Transverse colon (tissue), 4 donors: ENCODE measurements around the gene KCTD15.

Source experiments
- POLR2AphosphoS5 ChIP-seq, 3 donors: sonication (generic); formaldehyde crosslinking; IDR thresholded peaks; one replicate each; pipeline ENCODE4 v1.6.1; 2016; ENCODE audit warnings: antibody characterized with exemption in 3 of 3
- TF ChIP-seq, protein P1 (sequence below), 5 experiments: fragments of 200-600 bp in 3 of 5; fragments of 450-650 bp in 2 of 5; sonication (generic) in 3 of 5; IDR thresholded peaks; 1 replicate in 2 of 5; 2 replicates in 3 of 5; pipeline ENCODE4 v1.5.1; 2016 to 2017; ENCODE audit warnings: antibody characterized with exemption in 5 of 5, inconsistent platforms in 3 of 5, mild to moderate bottlenecking in 2 of 5, moderate library complexity in 1 of 5

GRCh38 chr19:33796164-33796875 is at the start of gene KCTD15:
- TF ChIP-seq, protein P1, sequence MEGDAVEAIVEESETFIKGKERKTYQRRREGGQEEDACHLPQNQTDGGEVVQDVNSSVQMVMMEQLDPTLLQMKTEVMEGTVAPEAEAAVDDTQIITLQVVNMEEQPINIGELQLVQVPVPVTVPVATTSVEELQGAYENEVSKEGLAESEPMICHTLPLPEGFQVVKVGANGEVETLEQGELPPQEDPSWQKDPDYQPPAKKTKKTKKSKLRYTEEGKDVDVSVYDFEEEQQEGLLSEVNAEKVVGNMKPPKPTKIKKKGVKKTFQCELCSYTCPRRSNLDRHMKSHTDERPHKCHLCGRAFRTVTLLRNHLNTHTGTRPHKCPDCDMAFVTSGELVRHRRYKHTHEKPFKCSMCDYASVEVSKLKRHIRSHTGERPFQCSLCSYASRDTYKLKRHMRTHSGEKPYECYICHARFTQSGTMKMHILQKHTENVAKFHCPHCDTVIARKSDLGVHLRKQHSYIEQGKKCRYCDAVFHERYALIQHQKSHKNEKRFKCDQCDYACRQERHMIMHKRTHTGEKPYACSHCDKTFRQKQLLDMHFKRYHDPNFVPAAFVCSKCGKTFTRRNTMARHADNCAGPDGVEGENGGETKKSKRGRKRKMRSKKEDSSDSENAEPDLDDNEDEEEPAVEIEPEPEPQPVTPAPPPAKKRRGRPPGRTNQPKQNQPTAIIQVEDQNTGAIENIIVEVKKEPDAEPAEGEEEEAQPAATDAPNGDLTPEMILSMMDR (IDR thresholded peaks at IDR 0.05): no peak
- TF ChIP-seq POLR2AphosphoS5 (IDR thresholded peaks at IDR 0.05): no peak
